Activated CD8-positive, alpha-beta memory T cell treated with anti-CD3 and anti-CD28 coated beads, Interleukin-2, amount 50 U/mL, for 1 hour (primary cell): ENCODE results near the gene CBFB.
"Not testable (repeated sequence)": the region's sequence is repeated elsewhere in the genome, so short reads cannot be mapped to it uniquely, and the experiment has no call there.

Experiments used
- DNase-seq: peaks from one replicate; pipeline ENCODE4 v3.0.0-alpha.2; 2020; ENCODE audit errors: extremely low read depth

CBFB gene

DNA sequence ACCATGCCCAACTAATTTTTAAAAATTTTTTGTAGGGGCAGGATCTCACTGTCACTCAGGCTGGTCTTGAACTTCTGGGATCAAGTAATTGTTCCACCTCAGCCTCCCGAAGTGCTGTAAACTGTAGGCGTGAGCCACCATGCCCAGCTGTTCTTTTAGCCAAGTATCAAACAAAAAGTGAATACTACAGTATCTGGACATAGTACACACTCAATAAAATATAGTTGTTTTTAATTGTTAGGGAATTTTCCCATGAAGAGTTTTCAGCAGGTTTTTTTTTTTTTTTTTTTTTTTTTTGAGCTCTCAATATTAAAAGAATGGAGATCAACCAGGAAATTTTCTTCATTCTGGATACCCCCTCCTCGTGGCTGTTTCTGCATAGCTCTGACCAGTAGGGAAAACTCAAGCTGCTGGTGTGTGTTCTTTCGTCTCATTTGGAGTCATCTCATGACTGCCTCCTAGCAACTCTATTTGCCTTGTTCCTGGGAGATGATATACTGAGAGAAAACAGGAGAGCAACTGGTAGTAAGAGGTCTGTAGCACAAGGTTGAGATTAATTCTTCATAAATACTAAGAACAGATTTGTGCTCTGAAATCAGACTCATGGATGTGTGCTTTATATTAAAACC, 64.3 kb downstream of the CBFB start:
- no peak for DNase-seq

DNA sequence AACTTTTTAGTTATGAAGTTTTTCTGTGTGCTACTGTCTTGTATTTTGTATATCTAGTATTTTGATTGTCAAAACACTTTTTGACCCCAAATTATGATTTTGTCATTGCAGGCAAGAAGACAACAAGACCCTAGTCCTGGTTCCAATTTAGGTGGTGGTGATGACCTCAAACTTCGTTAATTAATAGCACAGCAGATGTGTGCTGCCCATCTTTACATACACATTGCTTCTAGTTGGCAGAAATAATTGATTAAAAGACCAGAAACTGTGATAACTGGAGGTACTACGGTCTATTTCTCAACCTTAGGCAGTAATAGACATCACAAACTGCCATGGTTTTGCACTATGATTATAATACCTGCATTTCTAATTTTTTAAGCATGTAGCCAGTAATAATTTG, 69.7 kb downstream of the CBFB start:
- DNase-seq: no peak

DNA sequence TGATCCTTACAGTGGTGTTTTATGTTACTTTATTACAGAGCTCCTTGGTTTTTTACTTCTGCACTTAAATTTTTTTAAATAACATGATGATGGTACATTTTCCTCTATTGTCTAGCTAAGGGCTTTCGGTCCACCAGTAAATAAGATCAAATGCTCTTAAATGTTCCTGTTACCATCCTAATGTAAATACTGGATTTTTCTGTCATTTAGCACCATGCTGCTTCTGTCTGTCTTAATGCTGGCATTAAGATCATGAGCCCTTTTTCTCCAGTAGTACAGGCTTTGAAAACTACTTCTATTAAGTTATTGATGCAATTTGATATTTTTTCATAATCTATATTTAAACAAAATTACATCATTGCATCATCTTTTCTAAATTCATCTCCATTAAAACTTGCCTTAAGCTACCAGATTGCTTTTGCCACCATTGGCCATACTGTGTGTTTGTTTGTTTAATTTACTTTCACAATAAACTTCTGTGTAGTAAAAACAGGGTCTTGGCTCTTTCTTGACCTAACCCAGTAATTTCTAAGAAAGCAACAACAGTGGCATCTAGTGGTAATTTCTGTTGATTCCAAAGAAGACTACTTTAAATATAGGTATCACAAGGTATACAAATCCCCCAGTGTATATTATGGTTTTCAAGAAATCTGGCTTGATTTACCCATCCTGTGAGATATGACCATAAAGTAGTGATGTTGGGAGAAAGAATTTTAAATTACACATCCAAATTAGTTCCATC, 71.8 kb downstream of the CBFB start:
- no peak for DNase-seq

- DNase-seq: no peak
Measured at GRCh38 chr16:67101311-67102082, 72.5 kb downstream of the CBFB start.

DNA sequence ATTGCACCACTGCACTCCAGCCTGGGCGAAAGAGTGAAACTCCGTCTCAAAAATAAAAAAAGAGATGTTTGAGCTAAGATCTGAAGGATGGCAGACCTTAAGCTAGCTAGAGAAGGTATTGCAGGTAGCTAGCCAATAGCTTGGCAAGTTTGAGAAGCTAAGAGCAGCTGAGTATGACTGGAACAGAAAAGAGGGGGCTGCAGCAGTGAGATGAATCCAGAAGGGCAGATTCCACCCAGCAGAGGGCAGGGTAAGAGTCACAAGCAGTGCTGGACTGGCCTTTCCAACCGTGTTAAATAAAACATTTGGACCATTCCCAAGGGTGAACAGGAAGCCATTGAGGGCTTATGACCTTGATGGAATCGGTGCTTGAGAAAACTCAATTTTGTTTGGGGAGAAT, 75.1 kb downstream of the CBFB start:
- no peak for DNase-seq

DNA sequence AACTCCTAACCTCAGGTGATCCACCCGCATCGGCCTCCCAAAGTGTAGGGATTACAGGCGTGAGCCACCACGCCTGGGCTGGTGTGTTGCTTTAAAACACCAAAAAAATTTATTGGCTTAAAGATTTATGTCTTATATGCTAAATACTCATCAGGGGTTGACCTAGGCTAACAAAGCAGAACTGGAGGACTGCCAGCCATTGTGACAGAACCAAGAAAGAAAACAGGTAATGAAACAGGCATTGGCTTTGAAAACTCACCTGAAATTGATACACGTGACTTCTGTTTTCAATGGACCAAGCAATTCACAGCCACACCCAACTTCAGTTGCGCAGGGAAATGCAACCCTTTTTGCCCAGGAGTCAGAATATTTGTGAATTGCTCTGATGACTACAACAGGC, 75.9 kb downstream of the CBFB start:
- DNase-seq: no peak

GRCh38 chr16:67105246-67105645, 76.3 kb downstream of the CBFB start:
- DNase-seq: no peak

GRCh38 chr16:67105881-67106280, 76.9 kb downstream of the CBFB start:
- no peak for DNase-seq

GRCh38 chr16:67108489-67108888, 79.5 kb downstream of the CBFB start:
- no peak for DNase-seq

DNA sequence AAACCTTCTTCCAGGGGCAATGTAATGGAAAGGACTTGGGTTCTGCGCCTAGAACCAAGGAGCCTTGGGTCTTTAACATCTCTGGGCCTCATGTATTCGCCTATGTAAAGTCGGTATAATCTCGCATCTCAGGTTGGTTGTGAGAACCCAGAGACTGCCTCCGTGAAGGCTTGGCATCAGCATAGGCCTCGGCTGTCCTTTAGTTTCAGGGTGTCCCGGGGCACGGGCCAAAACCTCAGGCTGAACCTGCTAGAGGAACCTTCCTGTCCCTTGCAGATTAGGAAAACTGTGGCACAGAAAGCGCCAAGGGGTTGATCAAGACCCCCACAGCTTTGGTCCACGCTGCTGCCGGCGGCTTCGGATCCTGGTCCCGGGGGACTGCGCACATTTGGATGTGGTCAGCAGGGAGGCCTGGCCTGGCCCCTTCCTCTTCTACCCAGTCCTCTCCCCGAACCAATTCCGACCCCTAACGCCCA, 80.0 kb downstream of the CBFB start:
- no peak for DNase-seq

DNA sequence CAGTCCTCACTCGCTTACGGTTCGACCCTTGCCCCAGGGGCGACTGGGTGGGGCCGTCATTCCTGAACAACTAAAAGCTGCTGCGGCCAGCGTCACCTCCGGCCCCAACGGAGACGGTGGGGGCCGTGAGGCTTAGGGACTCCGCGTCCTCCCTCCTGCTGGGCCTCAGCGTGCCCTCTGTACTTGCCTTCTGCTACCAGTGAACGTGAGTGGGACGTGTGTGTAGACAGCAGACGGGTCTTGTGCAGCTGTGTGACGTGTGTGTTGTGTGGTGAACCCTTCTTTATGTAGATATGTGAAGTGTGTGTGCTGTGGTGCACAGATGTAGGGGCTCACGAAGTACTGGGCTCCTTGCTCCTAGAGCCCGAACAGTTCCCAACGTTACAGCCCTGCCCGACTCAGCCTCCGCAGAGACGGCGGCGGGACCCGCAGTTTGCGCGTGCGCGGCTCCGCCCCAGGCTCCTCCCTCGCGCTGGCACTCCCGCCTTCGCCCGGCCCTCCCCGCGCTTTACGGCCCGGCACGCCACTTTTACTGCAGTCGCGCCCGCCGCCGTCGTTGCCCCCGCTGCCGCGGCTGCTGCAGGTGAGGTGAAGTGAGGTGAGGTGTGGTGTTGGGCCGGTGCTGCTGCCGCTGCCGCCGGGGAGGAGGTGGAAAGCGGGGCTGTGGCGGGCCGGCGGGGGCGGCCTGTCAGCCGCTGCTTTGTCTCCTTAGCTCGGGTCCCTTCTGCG, 80.6 kb downstream of the CBFB start, which contains the start of gene PHAF1:
PHAF1 (plus strand) TSS at position 535 of the 729 bp plus-strand sequence. CDS start 235 bp downstream, outside the sequence.
- peak; percentile 61 for DNase-seq

DNA sequence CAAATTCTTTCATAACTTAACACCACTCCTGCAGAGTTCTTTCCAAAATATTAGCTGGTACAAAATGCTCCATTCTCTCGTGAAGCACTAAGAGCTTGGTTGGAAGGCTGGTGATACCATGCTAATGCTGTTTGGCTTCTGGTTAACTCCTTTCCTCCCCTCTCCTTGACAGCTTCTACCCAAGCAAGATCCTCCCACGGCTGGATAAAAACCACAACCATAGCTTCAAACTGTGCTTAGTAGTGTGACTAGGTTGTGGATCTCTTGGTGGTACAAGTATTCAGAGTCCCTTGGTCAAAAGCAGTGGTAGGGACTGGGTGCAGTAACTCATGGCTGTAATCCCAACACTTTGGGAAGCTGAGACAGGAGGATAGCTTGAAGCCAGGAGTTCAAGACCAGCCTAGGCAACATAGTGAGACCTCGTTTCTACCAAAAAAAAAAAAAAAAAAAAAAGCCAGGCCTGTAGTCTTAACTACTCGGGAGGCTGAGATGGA, 83.0 kb downstream of the CBFB start:
- DNase-seq: no peak

- no peak for DNase-seq
Measured at GRCh38 chr16:67112591-67113399, 83.8 kb downstream of the CBFB start.

DNA sequence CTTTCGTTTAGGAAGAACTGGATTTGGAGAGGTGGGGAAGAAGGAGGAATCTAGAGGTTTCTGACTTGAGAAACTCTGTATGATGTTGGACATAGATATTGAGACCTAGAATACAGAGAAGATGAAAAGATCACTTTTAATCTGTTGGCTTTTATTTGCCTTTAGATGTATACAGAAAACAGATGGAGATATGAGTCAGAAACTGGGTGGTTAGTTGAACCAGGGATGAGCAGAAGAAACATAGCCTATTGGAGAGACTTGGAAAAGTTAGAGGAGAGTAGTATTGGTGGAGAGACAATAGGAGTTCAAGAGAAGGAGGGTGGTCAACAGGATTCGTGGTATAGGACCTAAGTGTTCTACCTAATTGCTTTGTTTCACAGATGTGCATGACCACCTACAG, 85.8 kb downstream of the CBFB start:
- DNase-seq: no peak

DNA sequence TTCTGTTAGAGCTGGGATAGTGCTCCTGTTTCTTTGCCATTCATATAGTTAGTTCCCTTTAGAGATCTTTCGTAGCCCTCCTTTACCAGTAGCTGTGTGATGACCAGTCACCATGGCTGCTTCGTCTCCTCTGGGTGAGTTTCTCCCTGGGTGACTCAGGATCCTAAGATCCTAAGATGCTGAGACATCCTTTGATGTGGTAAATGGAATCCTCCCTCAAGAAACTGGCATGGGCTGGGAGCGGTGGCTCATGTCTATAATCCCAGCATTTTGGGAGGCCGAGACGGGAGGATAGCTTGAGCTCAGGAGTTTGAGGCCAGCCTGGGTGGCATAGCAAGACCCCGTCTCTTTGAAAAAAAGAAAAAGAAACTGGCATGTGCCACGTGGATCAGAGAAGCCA, 86.7 kb downstream of the CBFB start:
- no peak for DNase-seq

- DNase-seq: no peak
Measured at GRCh38 chr16:67116388-67117311, 87.7 kb downstream of the CBFB start.

- DNase-seq: no peak
Measured at GRCh38 chr16:67117716-67118115, 88.8 kb downstream of the CBFB start.

- no peak for DNase-seq
Measured at GRCh38 chr16:67120025-67120424, 91.1 kb downstream of the CBFB start.

GRCh38 chr16:67122799-67123198, 93.8 kb downstream of the CBFB start:
- DNase-seq: not testable (repeated sequence)

- no peak for DNase-seq
Measured at GRCh38 chr16:67128417-67128816, 99.5 kb downstream of the CBFB start.
